DND-41 (cell line): Measurements from ENCODE around the gene OR10H1.
"Not testable (repeated sequence)": the region's sequence is repeated elsewhere in the genome, so short reads cannot be mapped to it uniquely, and the experiment has no call there.

ENCODE experiments used
- ATAC-seq: fragments of 200-7000 bp; cut with Tn5 transposase; 3 replicates; pipeline ENCODE4 v1.9.1; 2021; ENCODE audit warnings: low read depth; ENCODE audit not compliant: insufficient read depth
- DNase-seq: peaks from one replicate; pipeline ENCODE4 v3.0.0-alpha.2; 2020
- H2AFZ ChIP-seq: 2 replicates; pipeline ENCODE4 v1.6.0; 2012; ENCODE audit warnings: low read depth, low read length
- H3K27ac ChIP-seq: 2 replicates; pipeline ENCODE4 v1.5.1; 2012; ENCODE audit warnings: low read length, inconsistent platforms
- H3K27me3 ChIP-seq: fragments of 200-600 bp; sonication (generic); 2 replicates; pipeline ENCODE4 v1.6.0; 2012; ENCODE audit warnings: low read length, mild to moderate bottlenecking, inconsistent platforms; ENCODE audit not compliant: insufficient read depth, poor library complexity
- H3K36me3 ChIP-seq: 2 replicates; pipeline ENCODE4 v1.5.1; 2012; ENCODE audit warnings: low read length, inconsistent platforms; ENCODE audit not compliant: insufficient read depth
- H3K4me1 ChIP-seq: 2 replicates; pipeline ENCODE4 v1.5.1; 2012; ENCODE audit warnings: mild to moderate bottlenecking, low read length; ENCODE audit not compliant: insufficient read depth
- H3K4me2 ChIP-seq: 2 replicates; pipeline ENCODE4 v1.6.0; 2012; ENCODE audit warnings: mild to moderate bottlenecking, moderate library complexity, low read length, inconsistent platforms; ENCODE audit not compliant: insufficient read depth
- H3K4me3 ChIP-seq, 2 experiments: fragments of 200-600 bp in 1 of 2; shearing (Covaris generic) in 1 of 2; 2 replicates each; pipeline ENCODE4 v1.5.1; 2012 to 2016; ENCODE audit warnings: inconsistent platforms in 2 of 2, low read length in 2 of 2, mild to moderate bottlenecking in 2 of 2, low read depth in 1 of 2, moderate library complexity in 1 of 2
- H3K79me2 ChIP-seq: 2 replicates; pipeline ENCODE4 v1.6.0; 2012; ENCODE audit warnings: low read length, inconsistent platforms; ENCODE audit not compliant: insufficient read depth
- H3K9ac ChIP-seq: 2 replicates; pipeline ENCODE4 v1.6.0; 2012; ENCODE audit warnings: low read depth, mild to moderate bottlenecking, inconsistent platforms, low read length, moderate library complexity
- H3K9me3 ChIP-seq: 2 replicates; pipeline ENCODE4 v1.5.1; 2012; ENCODE audit warnings: low read length, moderate library complexity, mild to moderate bottlenecking, inconsistent platforms; ENCODE audit not compliant: insufficient read depth, severe bottlenecking
- H4K20me1 ChIP-seq: 2 replicates; pipeline ENCODE4 v1.6.0; 2012; ENCODE audit warnings: low read length; ENCODE audit not compliant: insufficient read depth
- EZH2 ChIP-seq: IDR thresholded peaks from 3 replicates; pipeline ENCODE4 v1.6.1; 2012; ENCODE audit warnings: borderline replicate concordance, low read depth, mild to moderate bottlenecking, moderate library complexity, low read length, inconsistent platforms; ENCODE audit not compliant: severe bottlenecking
- TF ChIP-seq, protein P1 (sequence below): IDR thresholded peaks from 2 replicates; pipeline ENCODE4 v1.5.1; 2012; ENCODE audit warnings: borderline replicate concordance, low read length, moderate library complexity, mild to moderate bottlenecking; ENCODE audit not compliant: poor library complexity, severe bottlenecking; ENCODE audit errors: extremely low read depth

Gene OR10H1

DNA sequence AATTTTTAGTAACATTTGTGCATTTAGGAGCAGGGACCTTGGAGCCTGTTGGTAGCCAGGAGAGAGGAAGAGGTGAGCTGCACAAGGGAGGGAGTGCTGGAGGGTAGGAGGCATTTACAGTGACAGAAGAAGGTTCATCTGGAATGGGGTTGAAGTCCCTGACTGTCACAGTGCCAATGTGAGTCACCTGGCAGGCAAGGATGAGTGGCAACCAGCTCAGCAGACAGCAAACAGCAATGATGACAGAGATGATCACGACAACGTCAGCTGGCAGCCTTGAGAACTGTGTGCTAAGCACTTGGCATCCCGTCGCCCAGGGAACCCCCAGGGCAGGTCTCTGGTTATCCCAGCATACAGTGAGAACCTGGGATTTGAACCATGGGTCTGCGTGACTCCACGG is 25.4 kb downstream of the OR10H1 start:
- no peaks in the 10 kb centered on the region for H3K9me3 ChIP-seq
- no peak overlapping the region for H3K27ac ChIP-seq
- H3K27me3 ChIP-seq, result no peaks in the 10 kb centered on the region
- no peak overlapping the region for H3K4me3 ChIP-seq
- no peaks in the 10 kb centered on the region for H3K36me3 ChIP-seq
- no peak for DNase-seq
- no peak overlapping the region for H2AFZ ChIP-seq
- no peak overlapping the region for H3K4me2 ChIP-seq
- no peaks in the 10 kb centered on the region for H4K20me1 ChIP-seq
- H3K9ac ChIP-seq, result no peak overlapping the region
- ATAC-seq, result no peak
- no peaks in the 10 kb centered on the region for H3K79me2 ChIP-seq
- H3K4me1 ChIP-seq, result no peaks in the 10 kb centered on the region
- TF ChIP-seq, protein P1, sequence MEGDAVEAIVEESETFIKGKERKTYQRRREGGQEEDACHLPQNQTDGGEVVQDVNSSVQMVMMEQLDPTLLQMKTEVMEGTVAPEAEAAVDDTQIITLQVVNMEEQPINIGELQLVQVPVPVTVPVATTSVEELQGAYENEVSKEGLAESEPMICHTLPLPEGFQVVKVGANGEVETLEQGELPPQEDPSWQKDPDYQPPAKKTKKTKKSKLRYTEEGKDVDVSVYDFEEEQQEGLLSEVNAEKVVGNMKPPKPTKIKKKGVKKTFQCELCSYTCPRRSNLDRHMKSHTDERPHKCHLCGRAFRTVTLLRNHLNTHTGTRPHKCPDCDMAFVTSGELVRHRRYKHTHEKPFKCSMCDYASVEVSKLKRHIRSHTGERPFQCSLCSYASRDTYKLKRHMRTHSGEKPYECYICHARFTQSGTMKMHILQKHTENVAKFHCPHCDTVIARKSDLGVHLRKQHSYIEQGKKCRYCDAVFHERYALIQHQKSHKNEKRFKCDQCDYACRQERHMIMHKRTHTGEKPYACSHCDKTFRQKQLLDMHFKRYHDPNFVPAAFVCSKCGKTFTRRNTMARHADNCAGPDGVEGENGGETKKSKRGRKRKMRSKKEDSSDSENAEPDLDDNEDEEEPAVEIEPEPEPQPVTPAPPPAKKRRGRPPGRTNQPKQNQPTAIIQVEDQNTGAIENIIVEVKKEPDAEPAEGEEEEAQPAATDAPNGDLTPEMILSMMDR, result no peak

DNA sequence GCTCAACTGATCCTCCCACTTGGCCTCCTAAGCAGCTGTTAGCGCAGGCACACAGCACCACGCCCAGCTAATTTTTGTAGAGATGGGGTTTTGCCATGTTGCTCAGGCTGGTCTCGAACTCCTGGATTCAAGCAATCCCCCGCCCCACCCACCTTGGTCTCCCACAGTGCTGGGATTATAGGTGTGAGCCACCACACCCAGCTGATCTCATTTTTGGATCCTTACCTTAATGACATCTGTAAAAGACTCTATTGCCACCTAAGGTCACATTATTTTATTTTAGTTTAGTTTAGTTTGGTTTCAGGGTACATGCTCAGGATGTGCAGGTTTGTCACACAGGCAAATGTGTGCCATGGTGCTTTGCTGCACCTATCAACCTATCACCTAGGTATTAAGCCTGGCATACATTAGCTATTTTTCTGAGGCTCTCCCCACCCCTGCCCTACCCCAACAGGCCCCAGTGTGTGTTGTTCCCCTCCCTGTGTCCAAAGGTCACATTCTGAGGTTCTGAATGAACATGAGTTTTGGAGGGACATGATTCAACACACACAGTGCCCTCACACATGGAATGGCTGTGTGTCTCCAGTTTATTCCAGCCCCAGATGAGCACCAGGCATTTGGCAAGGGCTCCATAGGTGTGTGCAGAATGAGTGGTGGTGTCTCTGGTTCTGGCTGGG is 26.7 kb downstream of the OR10H1 start:
- no peak for DNase-seq
- no peak overlapping the region for H2AFZ ChIP-seq
- no peak overlapping the region for H3K9ac ChIP-seq
- no peaks in the 10 kb centered on the region for H3K79me2 ChIP-seq
- H3K9me3 ChIP-seq, result no peaks in the 10 kb centered on the region
- TF ChIP-seq, protein P1, result no peak
- no peak for TF ChIP-seq EZH2
- no peaks in the 10 kb centered on the region for H3K36me3 ChIP-seq
- H3K4me3 ChIP-seq, result no peak overlapping the region
- no peak overlapping the region for H3K27ac ChIP-seq
- no peaks in the 10 kb centered on the region for H3K27me3 ChIP-seq
- H3K4me2 ChIP-seq, result no peak overlapping the region
- ATAC-seq, result no peak
- no peaks in the 10 kb centered on the region for H3K4me1 ChIP-seq
- no peaks in the 10 kb centered on the region for H4K20me1 ChIP-seq

DNA sequence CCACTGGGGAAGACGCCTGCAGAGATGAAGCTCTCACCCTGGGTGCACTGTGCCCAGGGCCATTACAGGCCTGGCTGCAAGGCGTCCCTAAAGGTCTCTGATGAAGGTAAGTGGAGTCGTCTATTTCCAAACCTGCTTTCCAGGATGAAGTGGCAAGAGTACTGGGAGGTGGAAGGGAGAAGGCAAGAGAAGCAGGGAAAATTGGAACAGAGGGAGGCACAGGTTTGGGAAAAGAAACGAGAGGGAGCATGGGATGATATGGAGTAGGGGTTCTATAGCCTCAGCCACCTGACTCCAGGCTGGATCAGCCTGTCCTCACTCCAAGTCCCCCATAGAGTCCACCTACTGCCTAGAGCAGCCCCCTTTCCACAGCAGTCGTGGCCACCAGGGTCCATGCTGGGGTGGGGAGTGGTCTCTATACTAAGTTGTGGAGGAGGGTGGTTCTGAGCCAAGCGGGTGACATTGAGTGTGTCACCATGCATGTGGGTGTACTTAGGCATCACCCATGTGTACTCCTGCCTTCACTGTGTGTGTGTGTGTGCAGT is 27.8 kb downstream of the OR10H1 start, which contains the start of gene OR10H5:
OR10H5 (plus strand) TSS at position 51 of the 545 bp plus-strand sequence. CDS start 6,388 bp downstream, outside the sequence.
- no peak for DNase-seq
- H3K36me3 ChIP-seq, result no peaks in the 10 kb centered on the region
- TF ChIP-seq, protein P1, result no peak
- no peak for TF ChIP-seq EZH2
- H3K27me3 ChIP-seq, result no peaks in the 10 kb centered on the region
- H3K79me2 ChIP-seq, result no peaks in the 10 kb centered on the region
- H3K27ac ChIP-seq, result no peak within 1 kb of the TSS
- ATAC-seq, result no peak
- no peaks in the 10 kb centered on the region for H3K9me3 ChIP-seq
- no peak within 1 kb of the TSS for H3K4me2 ChIP-seq
- H4K20me1 ChIP-seq, result no peaks in the 10 kb centered on the region
- no peak within 1 kb of the TSS for H3K4me3 ChIP-seq
- no peaks in the 10 kb centered on the region for H3K4me1 ChIP-seq
- H3K9ac ChIP-seq, result no peak within 1 kb of the TSS
- H2AFZ ChIP-seq, result no peak within 1 kb of the TSS

DNA sequence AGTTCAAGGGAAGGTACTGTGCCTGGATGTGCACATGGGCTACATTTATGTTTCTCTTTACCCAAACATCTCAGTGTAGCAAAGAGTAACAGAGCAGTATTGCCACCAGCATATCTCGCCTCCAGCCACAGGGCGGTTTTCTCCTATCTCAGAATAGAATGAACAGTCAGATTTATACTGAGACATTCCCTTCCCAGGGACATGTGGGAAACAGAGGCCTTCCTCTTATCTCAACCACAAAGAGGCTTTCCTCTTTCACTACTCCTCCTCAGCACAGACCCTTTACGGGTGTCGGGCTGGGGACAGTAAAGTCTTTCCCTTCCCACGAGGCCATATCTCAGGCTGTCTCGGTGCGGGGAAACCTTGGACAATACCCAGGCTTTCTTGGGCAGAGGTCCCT is 32.6 kb downstream of the OR10H1 start:
- not testable (repeated sequence) for H3K4me2 ChIP-seq, H3K9ac ChIP-seq, H3K27ac ChIP-seq, H3K79me2 ChIP-seq, H3K4me1 ChIP-seq, ATAC-seq, H3K4me3 ChIP-seq, H3K36me3 ChIP-seq, H2AFZ ChIP-seq, H3K27me3 ChIP-seq, DNase-seq, H3K9me3 ChIP-seq, H4K20me1 ChIP-seq
